ENCODE measurements around the gene CAPN10.

DNA sequence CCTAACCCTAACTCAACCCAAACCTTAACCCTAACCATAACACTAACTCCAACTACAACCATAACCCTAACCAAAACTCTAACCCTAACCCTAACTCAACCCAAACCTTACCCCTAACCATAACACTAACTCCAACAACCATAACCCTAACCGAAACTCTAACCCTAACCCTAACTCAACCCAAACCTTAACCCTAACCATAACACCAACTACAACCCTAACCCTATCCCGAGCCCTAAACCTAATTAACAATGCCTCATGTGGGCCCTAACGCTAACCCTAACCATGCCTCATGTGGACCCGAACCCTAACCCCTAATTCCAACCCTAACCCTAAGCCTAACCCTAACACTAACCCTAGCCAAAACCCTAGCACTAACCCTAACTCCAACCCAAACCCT is 27.2 kb downstream of the CAPN10 start:
- TF ChIP-seq EZH2 (IDR thresholded peaks at IDR 0.05) = no peak
- TF ChIP-seq POLR2AphosphoS5 (IDR thresholded peaks at IDR 0.05; ENCODE audit: borderline replicate concordance, low read depth, low read length) = no peak
- no peak for TF ChIP-seq FOXP2 (optimal IDR thresholded peaks at IDR 0.05; ENCODE audit: control extremely low read depth, extremely low read length, insufficient read depth)
